A549 (cell line): ENCODE results near the gene DTX1.

Experiments used
- CHD2 ChIP-seq: fragments of 150-350 bp; IDR thresholded peaks from 2 replicates; pipeline ENCODE4 v1.6.1; 2014; ENCODE audit warnings: low read length; ENCODE audit not compliant: partially characterized antibody
- ESRRA ChIP-seq: fragments of 150-350 bp; IDR thresholded peaks from 2 replicates; pipeline ENCODE4 v1.6.1; 2014; ENCODE audit warnings: mild to moderate bottlenecking, low read length, borderline replicate concordance
- GATA3 ChIP-seq: IDR thresholded peaks from 2 replicates; pipeline ENCODE4 v1.6.1; 2012; ENCODE audit warnings: borderline replicate concordance
- HOXB13 ChIP-seq: fragments of 250-450 bp; sonication (Bioruptor Pico); IDR thresholded peaks from 2 replicates; pipeline ENCODE4 v1.5.0; 2020; ENCODE audit warnings: low read depth, mild to moderate bottlenecking, moderate library complexity
- JUNB ChIP-seq: fragments of >200 bp; sonication (Bioruptor Twin); formaldehyde crosslinking; IDR thresholded peaks from 2 replicates; pipeline ENCODE4 v1.6.1; 2016
- KDM5A ChIP-seq: fragments of 200-600 bp; sonication (generic); IDR thresholded peaks from 2 replicates; pipeline ENCODE4 v1.6.1; 2016; ENCODE audit warnings: antibody characterized with exemption, mild to moderate bottlenecking
- POLR2AphosphoS2 ChIP-seq: conservative IDR thresholded peaks from 2 replicates; pipeline ENCODE4 v1.6.1; 2012; ENCODE audit warnings: low read length, improper control_type of control experiment, inconsistent platforms
- RAD21 ChIP-seq, 2 experiments: fragments of >200 bp in 1 of 2; sonication (Bioruptor Twin) in 1 of 2; formaldehyde crosslinking in 1 of 2; IDR thresholded peaks in 1 of 2; conservative IDR thresholded peaks in 1 of 2; 2 replicates in 1 of 2; 3 replicates in 1 of 2; pipeline ENCODE4 v1.6.1; 2012 to 2018; ENCODE audit warnings: inconsistent platforms in 1 of 2
- RFX5 ChIP-seq: fragments of 450-650 bp; IDR thresholded peaks from 2 replicates; pipeline ENCODE4 v1.7.1; 2014; ENCODE audit warnings: antibody characterized with exemption, mild to moderate bottlenecking, moderate library complexity
- RNF2 ChIP-seq: fragments of 200-600 bp; sonication (generic); IDR thresholded peaks from 2 replicates; pipeline ENCODE4 v1.6.1; 2016; ENCODE audit warnings: low read depth, mild to moderate bottlenecking, antibody characterized with exemption, moderate library complexity, borderline replicate concordance
- TF ChIP-seq, protein P1 (sequence below): fragments of >200 bp; sonication (Bioruptor Twin); formaldehyde crosslinking; IDR thresholded peaks from 3 replicates; pipeline ENCODE4 v1.5.1; 2016
- TF ChIP-seq, protein P2 (sequence below): fragments of 450-650 bp; IDR thresholded peaks from 2 replicates; pipeline ENCODE4 v1.6.1; 2014; ENCODE audit warnings: antibody characterized with exemption
- TF ChIP-seq, protein P3 (sequence below): fragments of >200 bp; sonication (Bioruptor Twin); formaldehyde crosslinking; IDR thresholded peaks from 2 replicates; pipeline ENCODE4 v1.6.1; 2016

DNA sequence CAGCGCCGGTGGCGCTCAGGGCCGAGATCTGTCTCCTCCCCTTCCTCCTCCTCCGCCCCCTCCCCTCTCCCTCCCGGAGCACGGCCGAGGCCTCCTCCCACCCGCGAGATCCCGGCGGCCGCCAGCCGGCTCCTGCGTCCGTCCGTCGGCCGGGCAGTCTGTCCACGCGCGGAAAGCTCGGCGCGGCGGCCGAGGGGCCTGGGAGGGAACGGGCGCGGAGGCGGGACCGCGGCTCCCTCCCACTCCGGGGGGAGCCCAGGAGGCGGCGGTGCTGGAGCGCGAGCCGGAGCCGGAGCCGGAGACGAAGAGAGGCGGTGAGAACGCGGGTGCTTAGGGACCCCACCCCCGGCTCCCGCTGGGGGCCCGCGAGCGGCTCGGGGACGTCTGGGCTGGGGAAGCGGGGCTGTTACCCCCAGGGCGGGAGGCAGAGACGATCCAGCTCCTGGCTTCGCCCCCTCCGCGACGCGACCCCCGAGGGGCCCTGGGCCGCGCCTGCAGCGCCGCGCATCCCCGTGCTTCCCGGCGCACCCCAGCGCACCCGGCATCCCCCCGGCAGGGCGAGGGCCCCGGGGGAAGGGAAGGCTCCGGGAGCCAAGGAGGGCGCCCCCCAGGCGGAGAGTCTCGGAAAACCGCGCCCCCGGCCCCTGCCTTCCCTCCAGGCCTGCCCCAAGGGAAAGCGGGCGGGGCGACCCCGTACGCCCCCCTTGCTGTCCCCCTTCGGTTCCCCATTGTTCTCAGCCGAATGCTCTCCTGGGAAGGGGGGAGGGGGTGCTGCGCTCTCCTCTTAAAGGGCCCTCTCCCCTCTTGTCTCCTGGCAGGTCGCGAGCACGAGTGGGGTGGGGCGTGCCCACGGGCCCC, at the start of gene DTX1:
- TF ChIP-seq, protein P1, sequence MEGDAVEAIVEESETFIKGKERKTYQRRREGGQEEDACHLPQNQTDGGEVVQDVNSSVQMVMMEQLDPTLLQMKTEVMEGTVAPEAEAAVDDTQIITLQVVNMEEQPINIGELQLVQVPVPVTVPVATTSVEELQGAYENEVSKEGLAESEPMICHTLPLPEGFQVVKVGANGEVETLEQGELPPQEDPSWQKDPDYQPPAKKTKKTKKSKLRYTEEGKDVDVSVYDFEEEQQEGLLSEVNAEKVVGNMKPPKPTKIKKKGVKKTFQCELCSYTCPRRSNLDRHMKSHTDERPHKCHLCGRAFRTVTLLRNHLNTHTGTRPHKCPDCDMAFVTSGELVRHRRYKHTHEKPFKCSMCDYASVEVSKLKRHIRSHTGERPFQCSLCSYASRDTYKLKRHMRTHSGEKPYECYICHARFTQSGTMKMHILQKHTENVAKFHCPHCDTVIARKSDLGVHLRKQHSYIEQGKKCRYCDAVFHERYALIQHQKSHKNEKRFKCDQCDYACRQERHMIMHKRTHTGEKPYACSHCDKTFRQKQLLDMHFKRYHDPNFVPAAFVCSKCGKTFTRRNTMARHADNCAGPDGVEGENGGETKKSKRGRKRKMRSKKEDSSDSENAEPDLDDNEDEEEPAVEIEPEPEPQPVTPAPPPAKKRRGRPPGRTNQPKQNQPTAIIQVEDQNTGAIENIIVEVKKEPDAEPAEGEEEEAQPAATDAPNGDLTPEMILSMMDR, result no peak
- TF ChIP-seq RFX5 (no peak), POLR2AphosphoS2 (no peak), KDM5A (no peak), HOXB13 (CRISPR knock-in tag) (no peak), ESRRA (no peak), JUNB (no peak), CHD2 (no peak), RAD21 (conservative IDR thresholded peaks at IDR 0.05 in 1 of 2, IDR thresholded peaks at IDR 0.05 in 1 of 2) (no peak), RNF2 (no peak), GATA3 (no peak)
- TF ChIP-seq, protein P2, sequence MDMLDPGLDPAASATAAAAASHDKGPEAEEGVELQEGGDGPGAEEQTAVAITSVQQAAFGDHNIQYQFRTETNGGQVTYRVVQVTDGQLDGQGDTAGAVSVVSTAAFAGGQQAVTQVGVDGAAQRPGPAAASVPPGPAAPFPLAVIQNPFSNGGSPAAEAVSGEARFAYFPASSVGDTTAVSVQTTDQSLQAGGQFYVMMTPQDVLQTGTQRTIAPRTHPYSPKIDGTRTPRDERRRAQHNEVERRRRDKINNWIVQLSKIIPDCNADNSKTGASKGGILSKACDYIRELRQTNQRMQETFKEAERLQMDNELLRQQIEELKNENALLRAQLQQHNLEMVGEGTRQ, result no peak
- TF ChIP-seq, protein P3, sequence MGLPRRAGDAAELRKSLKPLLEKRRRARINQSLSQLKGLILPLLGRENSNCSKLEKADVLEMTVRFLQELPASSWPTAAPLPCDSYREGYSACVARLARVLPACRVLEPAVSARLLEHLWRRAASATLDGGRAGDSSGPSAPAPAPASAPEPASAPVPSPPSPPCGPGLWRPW, result no peak
